H1 (cell line): ENCODE results near the gene TANC1. TPM values are rescaled to one million over a fixed set of nuclear protein-coding genes. Genes with fewer than 3 reads are reported as not detected.

Experiments used
- CTCF ChIA-PET: fragments of 300-600 bp; sonication (Branson Sonifier 250); formaldehyde crosslinking; loops from one replicate; lab custom pipeline; 2021; ENCODE audit not compliant: partially characterized antibody; lab: Charles Lee
- POLR2A ChIA-PET: fragments of 300-600 bp; sonication (Branson Sonifier 250); formaldehyde crosslinking; loops from one replicate; lab custom pipeline; 2021; ENCODE audit warnings: inconsistent platforms; ENCODE audit not compliant: partially characterized antibody; lab: Charles Lee
- DNase-seq, 2 experiments: peaks; one replicate each; pipeline versions ENCODE4 v3.0.0 to v3.0.0-alpha.2; 2010 to 2022; ENCODE audit warnings: low spot score in 2 of 2, low read depth in 1 of 2, mixed read lengths in 1 of 2
- FAIRE-seq: peaks from 2 replicates; lab custom pipeline; 2011; peaks lifted over from hg19 to GRCh38; lab: Jason Lieb, UNC
- H2AFZ ChIP-seq: 2 replicates; pipeline ENCODE4 v1.8.1; 2012; ENCODE audit warnings: low read length, inconsistent platforms
- H2AK5ac ChIP-seq: 2 replicates; pipeline ENCODE4 v1.6.1; 2013; ENCODE audit warnings: low read depth, low read length
- H2BK120ac ChIP-seq: replicated peaks from 2 replicates; pipeline ENCODE3; 2013; ENCODE audit warnings: low read depth, low read length, inconsistent platforms
- H2BK12ac ChIP-seq: 2 replicates; pipeline ENCODE4 v1.6.1; 2013; ENCODE audit warnings: low read depth, low read length
- H2BK15ac ChIP-seq: 2 replicates; pipeline ENCODE4 v1.6.1; 2013; ENCODE audit warnings: low read length
- H2BK20ac ChIP-seq: 2 replicates; pipeline ENCODE4 v1.6.1; 2013; ENCODE audit warnings: low read length
- H2BK5ac ChIP-seq: 2 replicates; pipeline ENCODE4 v1.6.1; 2013; ENCODE audit warnings: low read depth, low read length
- H3K14ac ChIP-seq: 2 replicates; pipeline ENCODE4 v1.6.1; 2013; ENCODE audit warnings: inconsistent platforms; ENCODE audit not compliant: insufficient read length
- H3K18ac ChIP-seq: 2 replicates; pipeline ENCODE4 v1.6.1; 2013; ENCODE audit warnings: low read length; ENCODE audit errors: extremely low read depth
- H3K23ac ChIP-seq: 2 replicates; pipeline ENCODE4 v1.6.1; 2013; ENCODE audit warnings: inconsistent platforms; ENCODE audit not compliant: insufficient read length
- H3K23me2 ChIP-seq: 2 replicates; pipeline ENCODE4 v1.6.1; 2013; ENCODE audit warnings: low read depth, low read length
- H3K27ac ChIP-seq: 2 replicates; pipeline ENCODE4 v1.6.1; 2011; ENCODE audit warnings: low read depth, low read length, inconsistent platforms
- H3K27me3 ChIP-seq, 4 experiments: replicated peaks in 1 of 4; 1 replicate in 1 of 4; 2 replicates in 3 of 4; pipeline versions ENCODE4 v1.6.1 to v1.8.1; 2011 to 2013; ENCODE audit warnings: low read length in 3 of 4, mild to moderate bottlenecking in 3 of 4, inconsistent platforms in 2 of 4, mixed read lengths in 2 of 4, moderate library complexity in 1 of 4; ENCODE audit not compliant: control insufficient read depth in 3 of 4, insufficient read depth in 3 of 4; ENCODE audit errors: extremely low read depth in 1 of 4
- H3K36me3 ChIP-seq, 4 experiments: 2 replicates each; pipeline versions ENCODE4 v1.6.1 to v1.8.1; 2011 to 2013; ENCODE audit warnings: mild to moderate bottlenecking in 4 of 4, low read length in 3 of 4, moderate library complexity in 2 of 4, control low read depth in 1 of 4, inconsistent platforms in 1 of 4; ENCODE audit not compliant: insufficient read depth in 4 of 4, control insufficient read depth in 2 of 4
- H3K4ac ChIP-seq: replicated peaks from 2 replicates; pipeline ENCODE3; 2013; ENCODE audit warnings: low read length, low read depth, mixed read lengths, inconsistent platforms; ENCODE audit not compliant: insufficient read length
- H3K4me1 ChIP-seq, 4 experiments: replicated peaks in 1 of 4; 1 replicate in 1 of 4; 2 replicates in 3 of 4; pipeline versions ENCODE4 v1.6.1 to v1.8.1; 2011 to 2013; ENCODE audit warnings: low read length in 3 of 4, inconsistent platforms in 2 of 4, mixed read lengths in 1 of 4; ENCODE audit not compliant: insufficient read depth in 4 of 4, control insufficient read depth in 3 of 4
- H3K4me2 ChIP-seq, 2 experiments: 2 replicates each; pipeline versions ENCODE4 v1.6.1 to v1.8.1; 2011 to 2013; ENCODE audit warnings: low read depth in 2 of 2, low read length in 2 of 2, control low read depth in 1 of 2, inconsistent platforms in 1 of 2, mild to moderate bottlenecking in 1 of 2; ENCODE audit not compliant: insufficient read depth in 1 of 2
- H3K4me3 ChIP-seq, 4 experiments: fragments of 200-600, 300-600 bp in 1 of 4; sonication (generic), shearing (Covaris generic), sonication (Bioruptor Twin) in 1 of 4; 2 replicates each; pipeline versions ENCODE4 v1.5.1 to v1.8.1; 2011 to 2016; ENCODE audit warnings: low read length in 4 of 4, low read depth in 3 of 4, control low read depth in 2 of 4, inconsistent platforms in 2 of 4, mild to moderate bottlenecking in 2 of 4, mixed read lengths in 1 of 4, moderate library complexity in 1 of 4; ENCODE audit not compliant: insufficient read depth in 2 of 4; ENCODE audit errors: extremely low read depth in 1 of 4
- H3K56ac ChIP-seq: replicated peaks from 2 replicates; pipeline ENCODE3; 2013; ENCODE audit warnings: low read depth, mild to moderate bottlenecking, mixed read lengths, low read length, inconsistent platforms; ENCODE audit not compliant: insufficient read length
- H3K79me1 ChIP-seq: 2 replicates; pipeline ENCODE4 v1.6.1; 2013; ENCODE audit warnings: low read depth, low read length, control low read depth
- H3K79me2 ChIP-seq, 2 experiments: 2 replicates each; pipeline versions ENCODE4 v1.6.1 to v1.8.1; 2012 to 2013; ENCODE audit warnings: low read length in 2 of 2, mild to moderate bottlenecking in 2 of 2, inconsistent platforms in 1 of 2; ENCODE audit not compliant: insufficient read depth in 2 of 2, control insufficient read depth in 1 of 2
- H3K9ac ChIP-seq, 4 experiments: replicated peaks in 1 of 4; 1 replicate in 1 of 4; 2 replicates in 3 of 4; pipeline versions ENCODE4 v1.6.1 to v1.8.1; 2011 to 2013; ENCODE audit warnings: low read depth in 3 of 4, low read length in 3 of 4, control low read depth in 2 of 4, mild to moderate bottlenecking in 2 of 4, moderate library complexity in 2 of 4, inconsistent platforms in 1 of 4; ENCODE audit errors: extremely low read depth in 1 of 4
- H3K9me3 ChIP-seq, 2 experiments: 2 replicates each; pipeline versions ENCODE4 v1.6.1 to v1.8.1; 2012 to 2013; ENCODE audit warnings: mild to moderate bottlenecking in 2 of 2, moderate library complexity in 2 of 2, control low read depth in 1 of 2, inconsistent platforms in 1 of 2, low read depth in 1 of 2, low read length in 1 of 2, mixed read lengths in 1 of 2; ENCODE audit not compliant: insufficient read depth in 2 of 2
- H4K20me1 ChIP-seq, 2 experiments: replicated peaks in 1 of 2; 2 replicates each; pipeline versions ENCODE3 to v1.8.1; 2011 to 2013; ENCODE audit warnings: inconsistent platforms in 2 of 2, low read length in 2 of 2, mild to moderate bottlenecking in 1 of 2; ENCODE audit not compliant: insufficient read depth in 2 of 2, control insufficient read depth in 1 of 2
- H4K5ac ChIP-seq: 2 replicates; pipeline ENCODE4 v1.6.1; 2013; ENCODE audit warnings: low read length, low read depth, mixed read lengths, inconsistent platforms; ENCODE audit not compliant: insufficient read length
- H4K8ac ChIP-seq: 2 replicates; pipeline ENCODE4 v1.8.0; 2013; ENCODE audit warnings: mild to moderate bottlenecking, moderate library complexity, low read length, inconsistent platforms; ENCODE audit not compliant: insufficient read depth; ENCODE audit errors: extremely low read depth
- H4K91ac ChIP-seq: replicated peaks from 2 replicates; pipeline ENCODE3; 2013; ENCODE audit warnings: low read length, mixed read lengths, inconsistent platforms; ENCODE audit not compliant: insufficient read length
- FOSL1 ChIP-seq: IDR thresholded peaks from 2 replicates; pipeline ENCODE4 v1.6.1; 2011; ENCODE audit warnings: mild to moderate bottlenecking, low read depth, low read length, moderate library complexity; ENCODE audit not compliant: insufficient read depth
- whole genome bisulfite sequencing, 2 experiments: shearing (Covaris generic) in 1 of 2; methylation state at CpG; one replicate each; pipeline versions ENCODE4 v1.1.6 to v1.1.7; 2013 to 2015; ENCODE audit warnings: low lambda C conversion rate in 2 of 2, mixed read lengths in 2 of 2, inconsistent platforms in 1 of 2, low coverage in 1 of 2, missing lambda C conversion rate in 1 of 2; ENCODE audit not compliant: insufficient replicate concordance in 2 of 2, insufficient coverage in 1 of 2, insufficient read length in 1 of 2; ENCODE audit errors: extremely low coverage in 1 of 2, missing lambda C conversion rate in 1 of 2; 5-methylcytosine and 5-hydroxymethylcytosine counted together
- polyA plus RNA-seq, 7 experiments: library from polyadenylated mRNA; depleted of rRNA in 3 of 7; stranded (reverse) in 5 of 7; unstranded in 2 of 7; fragments of >200 nt in 5 of 7; fragments of 200-250 nt in 2 of 7; gene quantifications; 1 replicate in 5 of 7; 2 replicates in 1 of 7; 4 replicates in 1 of 7; pipeline versions ENCODE4 v1.2.1 to v1.2.3, GENCODE V29; 2011 to 2013; ENCODE audit warnings: missing spikeins in 2 of 7, mixed read lengths in 2 of 7
- total RNA-seq: library from RNA; stranded (reverse); fragmentation: NEBNext Ultra II Directional; extraction: Animal tissue kit (Norgen Biotek cat#: 25700); gene quantifications from 2 replicates; pipeline ENCODE4 v1.2.1, GENCODE V29; 2021

TANC1 gene
- total and polyA plus RNA-seq, 2 of the 8 experiments (the other 6 are each of a cell fraction or from before 2014, with no cell fraction given) = 4.1 to 7.6 TPM

DNA sequence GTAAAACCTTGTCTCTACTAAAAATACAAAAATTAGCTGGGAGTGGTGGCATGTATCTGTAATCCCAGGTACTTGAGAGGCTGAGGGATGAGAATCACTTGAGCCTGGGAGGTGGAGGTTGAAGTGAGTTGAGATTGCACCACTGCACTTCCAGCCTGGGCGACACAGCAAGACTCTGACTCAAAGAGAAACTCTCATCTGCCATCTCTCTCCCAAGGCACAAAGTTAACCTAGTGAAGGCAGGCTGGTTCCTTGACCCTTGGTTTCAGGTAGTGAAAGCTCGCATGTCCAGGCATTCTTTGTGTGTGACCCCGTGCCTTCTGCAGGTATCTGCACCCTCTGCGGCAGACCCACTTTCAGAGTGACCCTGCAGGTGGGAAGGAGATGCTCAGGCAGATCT, 218.0 kb downstream of the TANC1 start:
- CTCF ChIA-PET = interaction anchor here (0.7 to 2.5 kb wide), 5 partner anchors 13 to 187 kb away, joined by 3 to 8 read pairs (median 3); no protein-coding TSS in a partner anchor
- POLR2A ChIA-PET = no interaction called here
- H3K4ac ChIP-seq = no peak overlapping the region
- DNase-seq (no peak), FAIRE-seq (no peak)
- no peak overlapping the region for H3K4me2 ChIP-seq
- no peak overlapping the region for H3K23ac ChIP-seq
- WGBS, 2 experiments = 92% methylated on average over 4 of the region's 4 CpGs; no CpG with 5 or more reads in 1 of the 2 experiments
- no peaks in the 10 kb centered on the region for H4K20me1 ChIP-seq
- H3K4me3 ChIP-seq = no peak overlapping the region
- H2AK5ac ChIP-seq = no peak overlapping the region
- no peak overlapping the region for H3K18ac ChIP-seq
- H3K27me3 ChIP-seq = no peaks in the 10 kb centered on the region
- no peak for TF ChIP-seq FOSL1
- H2BK5ac ChIP-seq = no peak overlapping the region
- H3K9ac ChIP-seq = no peak overlapping the region
- no peak overlapping the region for H2BK15ac ChIP-seq
- no peak overlapping the region for H3K27ac ChIP-seq
- H2BK12ac ChIP-seq = no peak overlapping the region
- H3K23me2 ChIP-seq = no peaks in the 10 kb centered on the region
- H2BK20ac ChIP-seq = no peak overlapping the region
- no peak overlapping the region for H4K8ac ChIP-seq
- H3K9me3 ChIP-seq = no peaks in the 10 kb centered on the region
- H3K4me1 ChIP-seq = no peaks in the 10 kb centered on the region
- no peak overlapping the region for H4K91ac ChIP-seq
- H3K14ac ChIP-seq = no peak overlapping the region
- no peak overlapping the region for H2AFZ ChIP-seq
- H3K79me2 ChIP-seq = no peaks in the 10 kb centered on the region
- H4K5ac ChIP-seq = no peak overlapping the region
- no peak overlapping the region for H3K56ac ChIP-seq
- H3K79me1 ChIP-seq = no peaks in the 10 kb centered on the region; the same call in 1 of the 2 replicates
- H3K36me3 ChIP-seq = no peaks in the 10 kb centered on the region
- H2BK120ac ChIP-seq = no peak overlapping the region
